Endothelial cell of umbilical vein (primary cell): ENCODE results near the gene LPP. TPM values are rescaled to one million over a fixed set of nuclear protein-coding genes. Genes with fewer than 3 reads are reported as not detected.

ENCODE experiments used
- BruUV-seq: library from RNA; stranded (reverse); fragments of 400-500 nt; replicated peaks from 2 replicates; lab custom pipeline; 2021; lab: Mats Ljungman, UMichigan
- CTCF ChIA-PET: fragments of 300-600, 350-600 bp; sonication (Branson Sonifier 250); formaldehyde crosslinking; loops from one replicate; lab custom pipeline; 2021; ENCODE audit warnings: antibody characterized with exemption, inconsistent platforms; lab: Charles Lee
- POLR2A ChIA-PET: fragments of 300-600, 350-600 bp; sonication (Branson Sonifier 250); formaldehyde crosslinking; loops from one replicate; lab custom pipeline; 2021; ENCODE audit warnings: antibody characterized with exemption, inconsistent platforms; lab: Charles Lee
- DNase-seq: peaks from one replicate; pipeline ENCODE4 v3.0.0-alpha.2; 2011; ENCODE audit warnings: low read depth, low spot score
- FAIRE-seq: peaks from 2 replicates; lab custom pipeline; 2011; peaks lifted over from hg19 to GRCh38; lab: Jason Lieb, UNC
- H2AFZ ChIP-seq: 2 replicates; pipeline ENCODE4 v1.6.0; 2012; ENCODE audit warnings: low read depth, low read length, control low read depth, inconsistent platforms
- H3K27ac ChIP-seq: 2 replicates; pipeline ENCODE4 v1.5.1; 2011; ENCODE audit warnings: low read depth, mild to moderate bottlenecking, control low read depth, low read length, moderate library complexity; ENCODE audit not compliant: insufficient read depth
- H3K27me3 ChIP-seq, 2 experiments: 2 replicates each; pipeline versions ENCODE4 v1.6.0 to v1.6.1; 2011; ENCODE audit warnings: low read length in 2 of 2, mixed read lengths in 1 of 2; ENCODE audit not compliant: control insufficient read depth in 2 of 2, insufficient read depth in 2 of 2
- H3K36me3 ChIP-seq, 2 experiments: 2 replicates in 1 of 2; 3 replicates in 1 of 2; pipeline ENCODE4 v1.5.1; 2011; ENCODE audit warnings: low read length in 2 of 2, mild to moderate bottlenecking in 1 of 2, moderate library complexity in 1 of 2; ENCODE audit not compliant: control insufficient read depth in 2 of 2, insufficient read depth in 2 of 2; ENCODE audit errors: extremely low read depth in 1 of 2
- H3K4me1 ChIP-seq: 3 replicates; pipeline ENCODE4 v1.5.1; 2011; ENCODE audit warnings: mild to moderate bottlenecking, low read length; ENCODE audit not compliant: control insufficient read depth, insufficient read depth; ENCODE audit errors: extremely low read depth
- H3K4me2 ChIP-seq: 2 replicates; pipeline ENCODE4 v1.6.1; 2011; ENCODE audit warnings: low read length, control low read depth, mixed read lengths; ENCODE audit not compliant: insufficient read depth
- H3K4me3 ChIP-seq, 3 experiments: fragments of 200-600 bp in 1 of 3; sonication (generic), shearing (Covaris generic) in 1 of 3; replicated peaks in 1 of 3; 2 replicates each; pipeline ENCODE4 v1.5.1; 2011 to 2016; ENCODE audit warnings: control low read depth in 3 of 3, low read length in 3 of 3, mild to moderate bottlenecking in 2 of 3, inconsistent platforms in 1 of 3, low read depth in 1 of 3, moderate library complexity in 1 of 3; ENCODE audit not compliant: insufficient read depth in 1 of 3
- H3K79me2 ChIP-seq: 2 replicates; pipeline ENCODE4 v1.6.0; 2012; ENCODE audit warnings: low read length, inconsistent platforms; ENCODE audit not compliant: control insufficient read depth, insufficient read depth
- H3K9ac ChIP-seq: replicated peaks from 2 replicates; pipeline ENCODE3; 2011; ENCODE audit warnings: low read length, control low read depth; ENCODE audit not compliant: insufficient read depth; ENCODE audit errors: extremely low read depth
- H3K9me1 ChIP-seq: replicated peaks from 3 replicates; pipeline ENCODE4 v1.6.0; 2011; ENCODE audit warnings: mild to moderate bottlenecking, low read length; ENCODE audit not compliant: control insufficient read depth, insufficient read depth; ENCODE audit errors: extremely low read depth
- H3K9me3 ChIP-seq: replicated peaks from 2 replicates; pipeline ENCODE4 v1.5.1; 2012; ENCODE audit warnings: low read length, inconsistent platforms; ENCODE audit not compliant: control insufficient read depth, insufficient read depth
- H4K20me1 ChIP-seq: replicated peaks from 2 replicates; pipeline ENCODE3; 2011; ENCODE audit warnings: mild to moderate bottlenecking, low read length; ENCODE audit not compliant: control insufficient read depth, insufficient read depth; ENCODE audit errors: extremely low read depth
- EZH2 ChIP-seq: IDR thresholded peaks from 2 replicates; pipeline ENCODE4 v1.6.1; 2012; ENCODE audit warnings: borderline replicate concordance, low read depth, mild to moderate bottlenecking, moderate library complexity, low read length, inconsistent platforms; ENCODE audit not compliant: severe bottlenecking
- FOS ChIP-seq: IDR thresholded peaks from 2 replicates; pipeline ENCODE4 v1.6.1; 2011; ENCODE audit warnings: mild to moderate bottlenecking, low read length, moderate library complexity, borderline replicate concordance; ENCODE audit not compliant: insufficient read depth
- GATA2 ChIP-seq: IDR thresholded peaks from 2 replicates; pipeline ENCODE4 v1.7.0; 2011; ENCODE audit warnings: low read depth, mild to moderate bottlenecking, moderate library complexity, mixed read lengths, low read length; ENCODE audit not compliant: insufficient read length, insufficient read depth
- JUN ChIP-seq: IDR thresholded peaks from 2 replicates; pipeline ENCODE4 v1.6.1; 2011; ENCODE audit warnings: borderline replicate concordance, low read depth; ENCODE audit not compliant: insufficient read length, insufficient read depth
- MAX ChIP-seq: IDR thresholded peaks from 2 replicates; pipeline ENCODE4 v1.6.1; 2011; ENCODE audit not compliant: insufficient read depth, insufficient read length
- MYC ChIP-seq: IDR thresholded peaks from one replicate; pipeline ENCODE4 v1.6.1; 2011; ENCODE audit warnings: mild to moderate bottlenecking, low read depth, low read length
- POLR2A ChIP-seq: IDR thresholded peaks from 2 replicates; pipeline ENCODE4 v1.6.1; 2012; ENCODE audit warnings: low read depth, mild to moderate bottlenecking, control low read depth, low read length
- POLR2AphosphoS5 ChIP-seq: IDR thresholded peaks from 2 replicates; pipeline ENCODE4 v1.6.1; 2012; ENCODE audit warnings: low read depth, mild to moderate bottlenecking, control low read depth, low read length, moderate library complexity; ENCODE audit not compliant: insufficient read depth
- dilution Hi-C: fragments of 300-500 bp; cut with MboI; formaldehyde crosslinking; loops from one replicate; pipeline ENCODE4 v1.15.0; 2019; ENCODE audit warnings: low sequenced_read_pairs; ENCODE audit not compliant: extremely low pct_ligation_motif_present
- intact Hi-C: fragments of 100-400 bp; cut with micrococcal nuclease; formaldehyde crosslinking; loops from one replicate; pipeline ENCODE4 v1.10.0; 2022
- polyA plus RNA-seq, 4 experiments: library from polyadenylated mRNA; depleted of rRNA in 3 of 4; stranded (reverse) in 3 of 4; unstranded in 1 of 4; fragments of >200 nt; gene quantifications; 2 replicates each; pipeline versions ENCODE4 v1.2.1 to v1.2.3, GENCODE V29; 2011 to 2012; ENCODE audit warnings: missing spikeins in 1 of 4
- total RNA-seq: library from RNA; stranded (reverse); gene quantifications from 2 replicates; pipeline ENCODE4 v1.2.3, GENCODE V29; 2021
- TF ChIP-seq, protein P1 (sequence below), 2 donors: IDR thresholded peaks; 1 replicate in 1 of 2; 2 replicates in 1 of 2; pipeline ENCODE4 v1.5.1; 2011; ENCODE audit warnings: low read length in 2 of 2, mild to moderate bottlenecking in 2 of 2, moderate library complexity in 2 of 2, control low read depth in 1 of 2, inconsistent platforms in 1 of 2, low read depth in 1 of 2; ENCODE audit not compliant: insufficient read depth in 1 of 2; ENCODE audit errors: extremely low read depth in 1 of 2

LPP gene
- total and polyA plus RNA-seq, 2 donors (not counting 3 experiments of a cell fraction or from before 2014, with no cell fraction given): 16.9 to 153 TPM

DNA sequence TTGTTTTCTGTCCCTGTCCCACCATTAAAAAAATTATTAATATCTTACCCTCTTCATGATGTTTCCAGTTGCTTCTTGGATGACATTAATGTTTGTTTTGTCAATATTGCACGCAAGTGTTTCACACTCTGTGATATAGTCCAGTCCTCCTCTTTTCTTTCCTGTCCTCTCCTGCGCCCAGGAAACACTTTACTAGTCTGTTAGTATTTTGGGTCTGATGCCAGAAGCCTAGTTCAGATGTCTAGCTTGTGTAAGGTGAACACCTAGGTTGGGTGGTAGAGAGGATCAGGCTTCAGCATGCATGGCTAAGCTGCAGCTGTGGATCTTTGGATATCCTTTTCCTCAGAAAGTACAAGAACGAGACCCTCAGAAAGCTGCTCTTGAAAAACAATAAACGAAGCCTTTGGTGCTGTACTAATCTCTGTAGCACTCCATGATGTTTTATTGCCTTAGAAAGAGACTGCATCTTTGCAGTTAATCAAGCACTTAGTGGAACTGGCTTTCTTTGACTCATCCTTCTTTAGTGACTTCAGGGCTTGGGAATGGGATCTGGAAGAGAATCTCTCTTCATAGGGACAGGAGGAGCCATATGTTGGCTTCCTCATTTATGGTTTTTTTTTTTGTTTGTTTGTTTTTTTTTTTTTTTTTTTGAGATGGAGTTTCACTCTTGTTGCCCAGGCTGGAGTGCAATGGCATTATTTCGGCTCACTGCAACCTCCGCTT is 253.4 kb downstream of the LPP start:
- BruUV-seq: no TSS peak
- Histone ChIP-seq H4K20me1 (no peaks in the 10 kb centered on the region), H3K9me3 (no peaks in the 10 kb centered on the region), H2AFZ (no peak overlapping the region), H3K27ac (no peak overlapping the region), H3K9ac (no peak overlapping the region), H3K4me1 (no peaks in the 10 kb centered on the region), H3K79me2 (no peaks in the 10 kb centered on the region), H3K9me1 (peaks cover 3% of the 10 kb centered on the region), H3K4me3 (no peak overlapping the region), H3K36me3 (peaks cover 0 to 7% of the 10 kb centered on the region in 2 experiments), H3K27me3 (no peaks in the 10 kb centered on the region), H3K4me2 (no peak overlapping the region)
- FAIRE-seq: no peak
- CTCF ChIA-PET: interaction anchor here (0.7 kb wide), 2 partner anchors 567 to 660 kb away, joined by 3 read pairs; no protein-coding TSS in a partner anchor
- intact Hi-C loops: no loop called here
- dilution Hi-C loops: no loop called here
- POLR2A ChIA-PET: no interaction called here
- DNase-seq: no peak
- TF ChIP-seq MYC (no peak), MAX (no peak), FOS (no peak), POLR2AphosphoS5 (no peak), JUN (no peak), GATA2 (no peak), POLR2A (no peak), EZH2 (no peak)
- TF ChIP-seq, protein P1, sequence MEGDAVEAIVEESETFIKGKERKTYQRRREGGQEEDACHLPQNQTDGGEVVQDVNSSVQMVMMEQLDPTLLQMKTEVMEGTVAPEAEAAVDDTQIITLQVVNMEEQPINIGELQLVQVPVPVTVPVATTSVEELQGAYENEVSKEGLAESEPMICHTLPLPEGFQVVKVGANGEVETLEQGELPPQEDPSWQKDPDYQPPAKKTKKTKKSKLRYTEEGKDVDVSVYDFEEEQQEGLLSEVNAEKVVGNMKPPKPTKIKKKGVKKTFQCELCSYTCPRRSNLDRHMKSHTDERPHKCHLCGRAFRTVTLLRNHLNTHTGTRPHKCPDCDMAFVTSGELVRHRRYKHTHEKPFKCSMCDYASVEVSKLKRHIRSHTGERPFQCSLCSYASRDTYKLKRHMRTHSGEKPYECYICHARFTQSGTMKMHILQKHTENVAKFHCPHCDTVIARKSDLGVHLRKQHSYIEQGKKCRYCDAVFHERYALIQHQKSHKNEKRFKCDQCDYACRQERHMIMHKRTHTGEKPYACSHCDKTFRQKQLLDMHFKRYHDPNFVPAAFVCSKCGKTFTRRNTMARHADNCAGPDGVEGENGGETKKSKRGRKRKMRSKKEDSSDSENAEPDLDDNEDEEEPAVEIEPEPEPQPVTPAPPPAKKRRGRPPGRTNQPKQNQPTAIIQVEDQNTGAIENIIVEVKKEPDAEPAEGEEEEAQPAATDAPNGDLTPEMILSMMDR (IDR thresholded peaks at IDR 0.05; ENCODE audit: extremely low read depth in 1 of 2, insufficient read depth in 1 of 2, low read depth in 1 of 2, low read length in 2 of 2): no peak
